ENCODE results near the gene SMIM14.

DNA sequence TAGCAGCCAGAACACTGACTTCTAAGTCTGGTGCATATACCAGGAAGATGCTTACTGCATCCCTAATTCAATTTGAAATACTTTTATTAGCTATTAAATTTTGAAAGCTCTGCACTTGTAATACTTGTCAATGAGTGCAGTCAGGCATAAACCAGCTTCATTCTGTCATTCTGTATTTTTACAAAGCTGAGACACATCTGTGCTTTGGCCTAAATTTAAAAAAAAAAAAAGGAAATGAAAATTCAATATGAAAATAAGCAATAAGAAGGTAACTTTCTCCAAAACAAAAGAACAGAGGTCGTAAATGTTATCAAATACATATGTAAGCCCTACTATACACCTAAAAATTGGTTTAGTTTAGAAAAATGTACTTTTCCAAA lies 7.0 kb downstream of the SMIM14 start:
- TF ChIP-seq, protein P1, sequence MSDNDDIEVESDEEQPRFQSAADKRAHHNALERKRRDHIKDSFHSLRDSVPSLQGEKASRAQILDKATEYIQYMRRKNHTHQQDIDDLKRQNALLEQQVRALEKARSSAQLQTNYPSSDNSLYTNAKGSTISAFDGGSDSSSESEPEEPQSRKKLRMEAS (IDR thresholded peaks at IDR 0.05): no peak
- TF ChIP-seq, protein P2, sequence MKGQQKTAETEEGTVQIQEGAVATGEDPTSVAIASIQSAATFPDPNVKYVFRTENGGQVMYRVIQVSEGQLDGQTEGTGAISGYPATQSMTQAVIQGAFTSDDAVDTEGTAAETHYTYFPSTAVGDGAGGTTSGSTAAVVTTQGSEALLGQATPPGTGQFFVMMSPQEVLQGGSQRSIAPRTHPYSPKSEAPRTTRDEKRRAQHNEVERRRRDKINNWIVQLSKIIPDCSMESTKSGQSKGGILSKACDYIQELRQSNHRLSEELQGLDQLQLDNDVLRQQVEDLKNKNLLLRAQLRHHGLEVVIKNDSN (IDR thresholded peaks at IDR 0.05): no peak
- TF ChIP-seq TAF1 (IDR thresholded peaks at IDR 0.05; ENCODE audit: low read depth) (no peak), ZBTB7A (IDR thresholded peaks at IDR 0.05; ENCODE audit: low read depth) (no peak), FOXM1 (IDR thresholded peaks at IDR 0.05; ENCODE audit: borderline replicate concordance, low read depth) (no peak), EGR1 (IDR thresholded peaks at IDR 0.05) (no peak), NFIC (IDR thresholded peaks at IDR 0.05) (no peak), YY1 (IDR thresholded peaks at IDR 0.05; ENCODE audit: low read depth) (no peak), CEBPB (IDR thresholded peaks at IDR 0.05) (no peak), TEAD4 (IDR thresholded peaks at IDR 0.05) (no peak)
